NT2/D1 (cell line): ENCODE results near the gene TFIP11.
A peak's percentile ranks its signal among the peaks of the same experiment; 100 is the strongest.

Source experiments
- DNase-seq: peaks from one replicate; pipeline ENCODE4 v3.0.0-alpha.2; 2011; ENCODE audit warnings: low read depth, low spot score
- H3K27me3 ChIP-seq: 2 replicates; pipeline ENCODE4 v1.6.0; 2011; ENCODE audit warnings: mild to moderate bottlenecking; ENCODE audit not compliant: insufficient read length, insufficient read depth
- H3K36me3 ChIP-seq: 2 replicates; pipeline ENCODE4 v1.6.1; 2011; ENCODE audit warnings: mild to moderate bottlenecking, low read length, mixed read lengths; ENCODE audit not compliant: insufficient read depth, insufficient read length
- H3K4me1 ChIP-seq: 2 replicates; pipeline ENCODE4 v1.5.1; 2011; ENCODE audit not compliant: insufficient read depth, insufficient read length
- H3K4me3 ChIP-seq: 2 replicates; pipeline ENCODE4 v1.5.1; 2011; ENCODE audit warnings: low read depth; ENCODE audit not compliant: insufficient read length
- H3K9ac ChIP-seq: 2 replicates; pipeline ENCODE4 v1.6.0; 2011; ENCODE audit warnings: low read depth; ENCODE audit not compliant: insufficient read length
- H3K9me3 ChIP-seq: 2 replicates; pipeline ENCODE4 v1.5.1; 2011; ENCODE audit warnings: mild to moderate bottlenecking, low read length; ENCODE audit not compliant: insufficient read depth
- SUZ12 ChIP-seq: IDR thresholded peaks from 2 replicates; pipeline ENCODE4 v1.6.1; 2011; ENCODE audit not compliant: insufficient read length, insufficient read depth; ENCODE audit errors: extremely low read depth
- YY1 ChIP-seq: IDR thresholded peaks from 2 replicates; pipeline ENCODE4 v1.6.1; 2011; ENCODE audit not compliant: insufficient read length, insufficient read depth
- ZNF274 ChIP-seq: IDR thresholded peaks from 2 replicates; pipeline ENCODE4 v1.6.1; 2011; ENCODE audit warnings: mild to moderate bottlenecking, low read depth, low read length

The TFIP11 gene

DNA sequence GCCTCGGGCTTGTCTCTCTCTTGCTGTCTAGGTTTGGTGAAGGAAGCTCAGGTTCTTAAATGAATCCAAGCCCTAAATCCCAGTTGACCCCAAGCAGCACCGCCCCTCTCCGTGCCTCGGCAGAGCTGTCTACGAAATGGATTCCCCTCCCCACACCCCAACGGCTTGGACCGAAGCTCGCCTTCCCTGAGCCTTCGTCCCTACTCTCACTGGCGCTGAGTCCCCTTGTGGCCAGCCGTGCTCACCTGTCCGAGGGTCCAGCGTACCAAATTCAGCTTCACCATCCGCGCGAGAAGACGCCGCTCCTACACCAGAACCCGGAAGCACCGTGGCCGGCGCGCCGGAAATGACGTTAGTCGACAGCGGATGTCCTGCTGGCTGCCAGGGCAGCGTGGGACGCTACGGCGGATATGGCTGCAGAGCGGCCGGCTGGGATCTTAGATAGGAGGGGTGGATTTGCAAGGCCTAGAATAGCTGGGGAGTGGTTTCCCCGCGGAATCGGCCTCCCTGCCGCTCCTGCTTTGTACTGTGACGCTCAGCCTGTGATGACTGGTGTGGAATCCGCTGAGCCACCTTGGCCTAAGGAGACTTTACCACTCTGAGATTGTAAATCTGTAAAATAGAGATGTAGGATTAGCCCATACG, at the start of gene TFIP11:
Gene TFIP11 (minus strand): TSS at position 325 of the 645 bp plus-strand sequence. CDS start 2,201 bp downstream, outside the sequence.
- DNase-seq, result peak; percentile 88
- peaks cover 2% of the 10 kb centered on the region for H3K4me1 ChIP-seq

DNA sequence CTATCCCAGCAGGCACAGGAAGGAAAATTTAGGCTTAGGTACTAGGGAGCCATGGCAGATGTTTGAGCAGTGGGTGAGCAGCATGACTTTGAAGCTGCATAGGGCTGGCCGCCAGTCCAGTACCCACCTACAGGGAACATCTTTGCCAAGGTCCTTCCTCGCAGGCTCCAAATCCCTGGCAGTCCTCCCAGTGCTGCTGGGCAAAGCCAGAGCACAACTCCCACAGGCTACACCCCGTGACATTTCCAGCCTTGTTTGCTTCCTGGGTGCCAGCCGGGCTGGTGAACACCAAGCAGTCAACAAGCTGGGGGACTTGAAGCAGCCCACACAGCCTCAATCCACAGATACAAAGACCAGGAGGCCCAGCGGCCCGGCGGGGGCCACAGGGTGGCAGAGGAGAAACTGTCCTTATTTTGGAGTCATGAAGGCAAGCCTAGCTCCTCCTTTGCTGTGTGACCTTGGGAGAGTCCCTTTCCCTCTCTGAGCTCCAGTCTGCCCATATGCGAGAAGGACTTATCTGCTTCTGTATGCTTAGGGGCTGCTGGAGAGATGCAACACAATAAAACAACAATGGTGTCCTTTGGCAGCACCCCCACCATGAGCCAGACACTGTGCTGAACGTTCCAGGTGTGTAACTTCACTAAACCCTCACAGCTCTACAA, 49.6 kb upstream of the TFIP11 start:
- no peak for DNase-seq
- H3K4me1 ChIP-seq, result peaks cover 18% of the 10 kb centered on the region
- no peaks in the 10 kb centered on the region for H3K9me3 ChIP-seq
- TF ChIP-seq SUZ12, result no peak
- H3K9ac ChIP-seq, result no peak overlapping the region
- H3K27me3 ChIP-seq, result no peaks in the 10 kb centered on the region
- H3K36me3 ChIP-seq, result peaks cover 16% of the 10 kb centered on the region
- H3K4me3 ChIP-seq, result no peak overlapping the region

More for the DNA sequence above, at the start of gene TFIP11:
- Histone ChIP-seq H3K27me3 (no peaks in the 10 kb centered on the region), H3K4me3 (peak within 1 kb of the TSS; percentile 93), H3K9me3 (no peaks in the 10 kb centered on the region), H3K36me3 (peaks cover 27% of the 10 kb centered on the region), H3K9ac (peak within 1 kb of the TSS; percentile 91)
- TF ChIP-seq SUZ12 (no peak), ZNF274 (no peak), YY1 (no peak)

GRCh38 chr22:26559961-26560575, 47.8 kb upstream of the TFIP11 start:
- no peak for TF ChIP-seq YY1
- TF ChIP-seq SUZ12, result no peak
- TF ChIP-seq ZNF274, result no peak
- peaks cover 12% of the 10 kb centered on the region for H3K36me3 ChIP-seq
- no peaks in the 10 kb centered on the region for H3K9me3 ChIP-seq
- DNase-seq, result no peak
- H3K4me1 ChIP-seq, result peaks cover 21% of the 10 kb centered on the region
- no peak overlapping the region for H3K9ac ChIP-seq
- no peak overlapping the region for H3K4me3 ChIP-seq
- H3K27me3 ChIP-seq, result no peaks in the 10 kb centered on the region

DNA sequence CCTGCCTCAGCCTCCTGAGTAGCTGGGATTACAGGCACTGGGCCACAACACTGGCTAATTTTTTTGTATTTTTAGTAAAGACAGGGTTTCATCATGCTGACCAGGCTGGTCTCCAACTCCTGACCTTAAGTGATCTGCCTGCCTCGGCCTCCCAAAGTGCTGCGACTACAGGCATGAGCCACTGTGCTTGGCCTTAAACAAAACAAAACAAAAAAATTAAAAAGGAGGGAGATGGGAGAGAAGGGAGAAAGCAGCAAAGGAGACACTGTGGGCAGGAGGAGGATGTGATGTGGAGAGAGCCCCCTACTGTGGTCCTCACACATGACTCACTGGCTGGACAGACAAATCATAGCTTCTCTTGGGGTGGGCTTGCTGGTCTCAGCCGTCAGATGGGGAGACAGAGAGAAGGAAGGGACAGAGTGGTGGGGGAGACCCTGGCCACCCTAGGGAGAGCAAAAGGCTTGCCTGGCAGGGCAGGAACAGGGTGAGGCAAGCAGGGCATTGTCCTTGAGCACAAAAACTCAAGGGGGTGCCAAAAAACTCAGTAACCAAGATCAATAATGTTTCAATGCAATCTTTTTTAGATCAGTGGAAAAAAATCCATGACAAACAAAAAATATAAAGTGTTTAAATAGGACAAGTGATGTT, 46.1 kb upstream of the TFIP11 start:
- H3K9ac ChIP-seq, result no peak overlapping the region

DNA sequence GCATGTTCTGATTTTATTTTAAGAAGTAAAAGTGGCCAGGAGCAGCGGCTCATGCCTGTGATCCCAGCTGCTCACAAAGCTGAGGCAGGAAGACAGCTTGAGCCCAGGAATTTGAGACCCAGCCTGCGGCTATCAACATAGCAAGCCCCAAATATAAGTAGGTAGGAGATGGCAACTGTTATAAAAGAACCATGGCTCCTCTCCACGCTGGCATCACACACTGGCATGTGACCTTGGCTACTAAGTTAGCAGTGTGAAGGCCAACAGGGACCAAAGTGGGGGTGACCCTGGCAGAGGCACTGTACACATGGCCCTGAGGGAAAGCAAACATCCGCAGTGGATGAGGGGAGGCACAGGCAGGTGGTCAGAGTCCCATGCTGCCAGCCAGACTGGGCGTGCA, 44.6 kb upstream of the TFIP11 start:
- peaks cover 13% of the 10 kb centered on the region for H3K4me1 ChIP-seq

More for the DNA sequence above, 46.1 kb upstream of the TFIP11 start:
- Histone ChIP-seq H3K9me3 (no peaks in the 10 kb centered on the region), H3K4me3 (no peak overlapping the region), H3K36me3 (no peaks in the 10 kb centered on the region), H3K4me1 (peaks cover 13% of the 10 kb centered on the region), H3K27me3 (no peaks in the 10 kb centered on the region)
- no peak for DNase-seq
- TF ChIP-seq YY1, result no peak
- TF ChIP-seq ZNF274, result no peak
- no peak for TF ChIP-seq SUZ12

DNA sequence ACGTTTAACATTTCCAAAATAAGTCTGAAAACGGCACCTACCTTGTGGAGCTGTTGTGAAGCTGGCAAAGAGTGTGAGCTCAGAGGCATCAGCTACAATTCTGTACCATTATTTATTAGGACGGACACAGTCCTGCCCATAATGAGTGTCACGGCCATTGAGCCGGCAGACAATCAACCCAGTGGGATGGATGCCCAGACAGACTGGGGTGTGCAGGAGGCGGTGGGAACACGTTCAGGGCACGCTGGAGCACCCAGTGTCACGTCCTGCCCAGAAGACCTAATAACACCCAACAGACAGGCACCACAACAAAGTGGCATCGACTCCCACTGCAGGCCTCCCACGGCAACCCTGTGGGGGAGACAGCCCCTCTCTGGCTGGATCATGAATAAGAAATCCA, 43.2 kb upstream of the TFIP11 start:
- peaks cover 13% of the 10 kb centered on the region for H3K4me1 ChIP-seq
- no peaks in the 10 kb centered on the region for H3K36me3 ChIP-seq
- H3K9me3 ChIP-seq, result no peaks in the 10 kb centered on the region
- no peak for TF ChIP-seq YY1
- no peak for TF ChIP-seq ZNF274
- no peak for TF ChIP-seq SUZ12
- no peak overlapping the region for H3K9ac ChIP-seq
- DNase-seq, result no peak
- no peaks in the 10 kb centered on the region for H3K27me3 ChIP-seq
- H3K4me3 ChIP-seq, result no peak overlapping the region

More for the DNA sequence above, 44.6 kb upstream of the TFIP11 start:
- H3K36me3 ChIP-seq, result no peaks in the 10 kb centered on the region
- no peaks in the 10 kb centered on the region for H3K9me3 ChIP-seq
- no peak overlapping the region for H3K4me3 ChIP-seq
- TF ChIP-seq ZNF274 (no peak), YY1 (no peak), SUZ12 (no peak)
- no peaks in the 10 kb centered on the region for H3K27me3 ChIP-seq
- DNase-seq, result no peak
- no peak overlapping the region for H3K9ac ChIP-seq

- Histone ChIP-seq H3K4me3 (no peak overlapping the region), H3K4me1 (peaks cover 15% of the 10 kb centered on the region), H3K27me3 (no peaks in the 10 kb centered on the region), H3K9me3 (no peaks in the 10 kb centered on the region), H3K36me3 (no peaks in the 10 kb centered on the region), H3K9ac (no peak overlapping the region)
- TF ChIP-seq ZNF274 (no peak), YY1 (no peak), SUZ12 (no peak)
- peak; percentile 48 for DNase-seq
Observed at GRCh38 chr22:26554956-26555355, 42.7 kb upstream of the TFIP11 start.
